HG02763 (cell line): Measurements from ENCODE around the gene CSMD2.
A peak's percentile ranks its signal among the peaks of the same experiment; 100 is the strongest.
"Not testable (repeated sequence)": the region's sequence is repeated elsewhere in the genome, so short reads cannot be mapped to it uniquely, and the experiment has no call there.

Experiments used
- ATAC-seq: cut with Tn5 transposase; IDR thresholded peaks from one replicate; pipeline ENCODE4 v1.9.1; 2021; ENCODE audit warnings: mild to moderate bottlenecking, moderate library complexity; ENCODE audit not compliant: unreplicated experiment

CSMD2 gene

DNA sequence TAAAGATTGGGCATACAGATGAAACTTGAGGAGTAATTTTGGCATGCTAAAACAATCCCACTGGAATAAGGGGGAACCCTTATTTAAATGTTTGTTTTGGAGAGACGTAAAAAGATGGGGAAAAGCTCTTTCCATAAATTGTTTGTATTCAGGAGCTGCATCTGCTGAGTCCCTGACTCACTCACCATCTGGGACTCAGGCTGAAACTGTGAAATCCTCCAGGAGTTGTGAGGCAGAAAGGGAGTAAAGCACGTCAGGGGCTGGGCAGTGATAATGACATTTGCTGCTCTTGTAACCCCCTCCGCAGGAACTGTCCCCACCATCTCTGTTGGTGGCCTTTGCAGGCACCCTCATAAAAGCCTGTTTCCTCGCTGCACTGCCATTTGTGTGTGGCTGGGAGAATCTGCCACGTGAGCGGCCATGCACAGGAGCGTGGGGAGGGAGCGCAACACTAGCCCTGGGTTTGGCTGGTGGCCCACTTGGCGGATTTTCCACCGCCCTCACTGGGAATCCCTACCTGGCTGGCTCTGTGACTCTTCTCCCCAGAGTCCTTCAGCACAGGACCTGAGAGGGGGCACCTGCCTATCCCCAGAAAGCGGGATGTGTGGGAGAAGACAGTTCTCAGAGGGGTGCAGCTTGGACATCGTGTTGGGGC lies 647.3 kb downstream of the CSMD2 start:
- no peak for ATAC-seq

- ATAC-seq, result no peak
Observed at GRCh38 chr1:33516891-33517567, 648.0 kb downstream of the CSMD2 start.

- ATAC-seq, result no peak
Observed at GRCh38 chr1:33516428-33516827, 648.6 kb downstream of the CSMD2 start.

DNA sequence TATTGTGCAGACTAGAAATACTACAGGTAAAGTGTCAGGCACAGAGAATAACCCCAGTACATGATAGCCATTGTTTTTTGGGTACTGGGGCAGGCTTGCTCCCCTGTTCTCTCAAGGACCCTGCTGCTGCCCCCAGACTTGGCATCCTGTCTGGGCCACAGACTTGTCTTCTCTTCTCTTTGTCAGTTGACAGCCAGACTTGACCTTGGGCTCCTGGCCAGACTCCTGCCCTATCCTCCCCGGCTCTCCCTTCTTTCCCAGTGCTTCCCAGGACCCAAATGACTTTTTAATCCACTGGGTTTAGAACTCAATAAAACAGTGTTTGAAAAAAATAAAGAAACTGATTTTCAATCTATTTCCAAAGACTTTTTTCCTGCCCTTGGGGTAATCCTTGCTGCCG lies 649.4 kb downstream of the CSMD2 start:
- no peak for ATAC-seq

DNA sequence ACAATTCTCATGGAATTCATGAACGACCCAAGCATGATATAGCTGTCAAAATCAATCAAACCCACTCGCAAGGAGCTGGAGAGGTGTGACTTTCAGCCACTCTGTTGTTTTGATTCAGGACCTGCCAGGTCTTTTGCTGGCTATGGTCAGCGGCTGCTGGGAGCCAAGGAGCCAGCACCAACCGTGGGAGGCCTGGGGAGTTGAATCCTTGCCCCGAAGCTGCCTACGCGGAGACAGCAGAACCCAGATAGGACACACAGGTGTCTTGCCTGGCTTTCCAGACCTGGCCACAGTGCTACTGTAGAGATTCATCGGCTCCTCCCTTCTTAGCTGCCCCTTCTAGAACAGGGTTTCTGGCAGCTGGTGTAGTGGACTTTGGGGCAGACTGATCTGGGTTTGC lies 649.9 kb downstream of the CSMD2 start:
- no peak for ATAC-seq

- no peak for ATAC-seq
Observed at GRCh38 chr1:33512226-33513011, 652.6 kb downstream of the CSMD2 start.

GRCh38 chr1:33509276-33509675 lies 655.8 kb downstream of the CSMD2 start:
- ATAC-seq, result not testable (repeated sequence)

- ATAC-seq, result no peak
Observed at GRCh38 chr1:33508151-33508550, 656.9 kb downstream of the CSMD2 start.

DNA sequence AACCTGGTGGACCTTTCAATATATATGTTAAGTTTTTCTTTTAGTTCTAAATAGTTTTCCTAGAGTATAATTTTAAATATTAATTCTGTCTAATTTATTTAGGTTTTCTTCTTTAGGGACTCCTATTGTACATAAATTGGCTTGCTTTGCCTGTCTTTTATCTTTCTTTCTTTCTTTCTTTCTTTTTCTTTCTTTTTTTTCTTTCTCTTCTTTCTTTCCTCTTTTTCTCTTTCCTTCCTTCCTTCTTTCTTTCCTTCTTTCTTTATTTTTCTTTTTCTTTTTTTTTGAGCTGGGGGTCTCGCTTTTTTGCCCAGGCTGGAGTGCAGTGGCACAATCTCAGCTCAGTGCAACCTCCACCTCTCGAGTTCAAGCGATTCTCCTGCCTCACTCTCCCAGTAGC lies 657.4 kb downstream of the CSMD2 start:
- ATAC-seq, result no peak

GRCh38 chr1:33503506-33503905 lies 661.5 kb downstream of the CSMD2 start:
- no peak for ATAC-seq

- no peak for ATAC-seq
Observed at GRCh38 chr1:33502726-33503125, 662.3 kb downstream of the CSMD2 start.

DNA sequence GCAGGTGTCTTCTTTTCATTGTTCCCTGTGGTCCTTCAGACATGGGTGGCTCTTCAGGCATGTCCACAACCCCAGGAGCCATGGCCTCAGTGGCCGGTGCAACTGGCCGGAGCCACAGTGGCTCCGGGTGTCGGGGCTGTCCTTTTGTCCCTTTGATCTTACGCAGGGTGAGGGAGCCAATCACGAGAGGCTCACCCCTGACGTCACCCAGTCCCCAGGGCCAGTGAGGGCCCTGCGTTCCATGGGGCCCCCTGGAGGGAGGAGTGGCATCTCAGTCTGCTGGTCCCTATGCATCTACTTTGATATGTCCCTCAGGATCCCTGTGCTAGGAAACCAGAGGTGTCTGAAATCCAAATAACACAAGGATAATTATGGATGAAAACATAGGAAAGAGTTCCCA lies 663.3 kb downstream of the CSMD2 start:
- ATAC-seq, result no peak

- no peak for ATAC-seq
Observed at GRCh38 chr1:33501309-33501708, 663.7 kb downstream of the CSMD2 start.

- ATAC-seq, result no peak
Observed at GRCh38 chr1:33500547-33500946, 664.5 kb downstream of the CSMD2 start.

DNA sequence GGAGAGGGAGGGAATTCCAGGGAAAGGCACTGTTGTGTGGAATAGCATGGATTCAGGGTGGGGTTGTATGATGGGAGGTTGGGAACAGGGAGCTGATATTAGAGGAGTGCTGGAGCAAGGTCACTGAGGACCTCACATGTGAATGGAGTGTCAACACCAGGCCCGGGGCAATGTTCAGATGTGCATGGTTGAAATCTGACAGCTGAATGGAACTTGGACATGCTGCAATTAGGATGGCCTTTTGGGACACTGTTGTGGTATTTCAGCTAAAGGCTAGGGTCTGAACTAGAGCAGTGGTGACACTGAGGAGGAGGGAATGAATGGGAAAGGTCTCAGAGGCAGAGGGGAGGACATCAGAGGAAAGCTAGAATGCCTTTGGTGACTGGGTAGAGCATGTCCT lies 667.6 kb downstream of the CSMD2 start:
- no peak for ATAC-seq

DNA sequence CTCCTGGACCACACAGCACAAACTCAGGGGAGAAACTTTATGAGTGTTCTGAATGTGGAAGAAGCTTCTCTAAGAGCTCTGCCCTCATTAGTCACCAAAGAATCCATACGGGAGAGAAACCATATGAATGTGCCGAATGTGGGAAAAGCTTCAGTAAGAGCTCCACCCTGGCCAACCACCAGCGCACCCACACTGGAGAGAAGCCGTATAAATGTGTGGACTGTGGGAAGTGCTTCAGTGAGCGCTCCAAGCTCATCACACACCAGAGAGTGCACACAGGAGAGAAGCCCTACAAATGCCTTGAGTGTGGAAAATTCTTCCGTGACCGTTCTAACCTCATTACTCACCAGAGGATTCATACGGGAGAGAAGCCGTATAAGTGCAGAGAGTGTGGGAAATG lies 670.1 kb downstream of the CSMD2 start:
- ATAC-seq, result no peak

DNA sequence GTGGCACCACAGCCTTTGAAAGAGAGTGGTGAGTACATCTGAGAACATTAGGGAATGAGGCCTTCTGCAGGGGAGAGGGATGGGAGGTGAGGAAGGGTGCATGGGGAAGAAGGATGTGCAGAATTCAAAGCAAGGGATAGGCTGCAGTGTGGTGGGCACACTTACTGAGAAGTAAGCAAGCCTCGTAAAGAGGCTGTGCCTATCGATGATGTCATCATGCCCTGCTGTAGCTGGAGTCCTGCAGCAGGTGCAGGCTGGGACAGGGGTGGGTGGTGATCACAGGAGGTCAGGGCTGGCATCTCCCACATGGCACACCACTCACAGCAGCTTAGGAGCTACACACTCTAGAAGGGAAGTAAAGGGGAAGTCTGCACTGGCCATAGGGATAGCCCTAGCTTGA lies 676.4 kb downstream of the CSMD2 start:
- no peak for ATAC-seq

DNA sequence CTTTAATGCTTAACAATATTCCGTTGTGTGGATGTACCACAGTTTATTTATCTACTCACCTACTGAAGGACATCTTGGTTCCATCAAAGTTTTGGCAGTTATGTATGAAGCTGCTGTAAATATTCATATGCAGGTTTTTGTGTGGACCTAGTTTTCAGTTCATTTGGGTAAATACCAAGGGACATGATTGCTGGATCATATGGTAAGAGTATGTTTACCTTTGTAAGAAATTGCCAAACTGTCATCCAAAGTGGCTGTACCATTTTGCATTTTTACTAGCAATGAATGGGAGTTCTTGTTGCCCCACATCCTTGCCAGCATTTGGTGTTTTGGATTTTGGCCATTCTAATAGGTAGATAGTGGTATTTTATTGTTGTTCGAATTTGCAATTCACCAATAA lies 682.6 kb downstream of the CSMD2 start:
- ATAC-seq, result no peak

- ATAC-seq, result no peak
Observed at GRCh38 chr1:33477451-33477850, 687.6 kb downstream of the CSMD2 start.

GRCh38 chr1:33473900-33474299 lies 691.1 kb downstream of the CSMD2 start:
- ATAC-seq, result no peak

DNA sequence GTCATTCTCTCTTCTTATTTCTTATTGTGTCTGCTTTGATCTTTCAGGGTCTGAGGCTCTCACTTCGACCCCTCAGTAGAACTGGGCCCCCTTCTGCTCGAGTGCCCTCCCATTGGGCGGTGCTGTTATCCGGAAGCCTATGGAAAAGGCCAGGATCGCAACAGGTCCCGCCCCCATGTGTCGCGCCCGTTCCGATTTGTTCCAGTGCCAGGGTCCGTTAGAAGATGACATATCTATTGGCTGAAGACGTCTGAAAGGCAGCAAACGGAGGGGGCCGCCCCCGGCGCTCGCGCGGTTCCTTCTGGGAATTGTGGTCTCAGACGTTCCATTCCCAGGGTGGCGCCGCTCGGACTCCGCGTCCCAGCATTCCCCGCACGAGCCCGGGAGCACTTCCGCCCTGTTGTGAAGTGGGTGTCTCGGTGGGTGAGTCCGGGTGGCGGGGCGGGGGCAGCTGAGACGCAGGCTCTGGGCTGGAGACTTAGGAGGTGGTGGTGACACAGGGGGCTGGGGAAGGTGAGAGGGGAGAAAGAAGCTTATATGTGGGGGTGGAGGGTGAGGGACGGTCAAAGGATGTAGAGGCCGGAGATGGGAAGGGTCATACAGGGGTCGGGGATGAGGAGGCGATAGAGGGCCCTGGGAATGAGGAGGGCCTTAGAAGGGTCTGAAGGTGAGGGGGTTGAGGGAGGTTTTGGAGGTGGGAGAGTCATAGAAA lies 692.6 kb downstream of the CSMD2 start, which contains the start of gene ZSCAN20:
ZSCAN20 (plus strand) TSS at position 377 of the 712 bp plus-strand sequence. CDS start 6,644 bp downstream, outside the sequence.
- ATAC-seq, result peak; percentile 93
